Activated naive CD8-positive, alpha-beta T cell treated with anti-CD3 and anti-CD28 coated beads, Interleukin-2, amount 10 ng/mL, durations not matched to agents 7 days and 5 days (primary cell): ENCODE measurements around the gene MACROD2. TPM values are rescaled to one million over a fixed set of nuclear protein-coding genes. Genes with fewer than 3 reads are reported as not detected.

Experiments used
- ATAC-seq: fragments of 150-1000 bp; cut with Tn5 transposase; one replicate; pipeline ENCODE4 v1.10.0; 2021; ENCODE audit warnings: low read depth, moderate library complexity
- POLR2A ChIA-PET: fragments of 350-600 bp; sonication (Branson Sonifier 250); formaldehyde crosslinking; loops from one replicate; lab custom pipeline; 2021; ENCODE audit warnings: antibody characterized with exemption; lab: Charles Lee
- DNase-seq: peaks from one replicate; pipeline ENCODE4 v3.0.0; 2021
- H3K27ac Mint-ChIP-seq: one replicate; pipeline ENCODE4 v1.8.0; 2022; ENCODE audit warnings: mild to moderate bottlenecking, mixed read lengths
- H3K27me3 Mint-ChIP-seq: one replicate; pipeline ENCODE4 v1.8.0; 2022; ENCODE audit warnings: mild to moderate bottlenecking, moderate library complexity, mixed read lengths
- H3K36me3 Mint-ChIP-seq: one replicate; pipeline ENCODE4 v1.8.0; 2021; ENCODE audit warnings: mild to moderate bottlenecking, mixed read lengths
- H3K4me1 Mint-ChIP-seq: one replicate; pipeline ENCODE4 v1.8.0; 2021; ENCODE audit warnings: mixed read lengths
- H3K4me3 Mint-ChIP-seq: one replicate; pipeline ENCODE4 v1.8.0; 2022; ENCODE audit warnings: mild to moderate bottlenecking, moderate library complexity, mixed read lengths
- H3K9me3 Mint-ChIP-seq: one replicate; pipeline ENCODE4 v1.8.0; 2021; ENCODE audit warnings: mixed read lengths
- total RNA-seq, 2 experiments: library from RNA; stranded (reverse); gene quantifications; one replicate each; pipeline ENCODE4 v1.2.3, GENCODE V29; 2021

The MACROD2 gene
- total RNA-seq, 2 experiments from 2014 or later = not detected

DNA sequence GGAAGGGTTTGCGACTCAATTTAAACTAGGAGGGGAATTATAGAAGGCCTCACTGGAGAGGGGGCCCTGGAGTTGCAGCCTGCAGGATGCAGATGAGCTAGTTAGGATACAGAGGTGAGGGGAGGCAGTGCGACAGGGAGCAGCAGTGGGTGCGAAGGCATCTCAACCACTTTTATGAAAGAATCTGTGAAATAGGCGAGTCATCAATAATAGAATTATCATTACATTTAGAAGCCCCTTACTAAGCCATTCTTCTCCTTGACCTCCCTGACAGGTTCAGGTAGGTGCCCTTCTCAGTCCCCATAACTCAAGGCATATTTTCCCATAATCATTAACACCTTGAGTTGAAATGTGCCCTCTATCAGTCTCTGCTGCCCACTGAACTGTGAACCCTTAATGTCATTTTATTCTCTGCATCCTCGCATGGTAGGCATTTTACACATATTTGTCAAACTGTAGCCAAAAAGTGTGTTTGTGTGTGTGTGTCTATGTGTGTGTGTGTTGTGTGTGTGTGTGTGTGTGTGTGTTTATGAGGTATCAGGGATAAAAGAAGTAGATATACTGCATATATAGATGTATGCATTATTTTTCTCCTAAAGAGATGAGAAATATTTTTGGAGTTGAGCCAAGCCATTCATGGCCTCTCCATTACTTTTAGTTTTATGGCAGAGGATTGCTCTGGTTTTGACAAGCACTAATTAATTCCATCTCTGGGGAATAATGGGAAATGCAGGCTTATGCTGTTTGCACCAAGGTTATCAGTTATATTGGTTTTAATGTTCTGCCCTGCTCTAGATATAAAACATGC is 1679.1 kb downstream of the MACROD2 start:
- Mint-ChIP-seq H3K4me3 (no peak overlapping the region), H3K4me1 (no peaks in the 10 kb centered on the region), H3K27ac (no peak overlapping the region), H3K36me3 (no peaks in the 10 kb centered on the region), H3K9me3 (peaks cover 7% of the 10 kb centered on the region), H3K27me3 (no peaks in the 10 kb centered on the region)
- ATAC-seq (no peak), DNase-seq (no peak)
- POLR2A ChIA-PET = no interaction called here

DNA sequence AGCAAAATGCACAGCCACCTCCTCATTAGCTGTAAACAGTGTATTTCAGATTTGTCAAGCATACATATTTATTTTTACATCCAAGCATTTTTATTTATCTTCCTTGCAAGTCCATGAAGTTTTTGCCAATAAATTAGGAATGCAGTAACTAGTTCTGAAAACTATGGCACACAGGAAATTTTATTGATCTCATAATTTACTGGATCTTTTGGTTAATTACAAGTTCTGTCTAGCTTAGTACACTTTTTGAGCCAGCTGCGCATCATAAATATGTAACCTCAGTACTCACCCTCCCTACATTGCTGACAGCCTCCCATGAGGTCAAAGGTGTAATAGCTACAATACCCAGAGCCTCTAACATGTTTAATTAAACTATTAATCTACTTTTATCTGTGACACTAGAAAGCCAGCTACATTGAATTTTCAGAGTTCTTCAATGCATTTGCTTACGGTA is 1679.8 kb downstream of the MACROD2 start:
- Mint-ChIP-seq H3K9me3 (peaks cover 7% of the 10 kb centered on the region), H3K4me1 (no peaks in the 10 kb centered on the region), H3K27me3 (no peaks in the 10 kb centered on the region), H3K4me3 (no peak overlapping the region), H3K36me3 (no peaks in the 10 kb centered on the region), H3K27ac (no peak overlapping the region)
- DNase-seq = no peak
- no peak for ATAC-seq
- POLR2A ChIA-PET = no interaction called here

DNA sequence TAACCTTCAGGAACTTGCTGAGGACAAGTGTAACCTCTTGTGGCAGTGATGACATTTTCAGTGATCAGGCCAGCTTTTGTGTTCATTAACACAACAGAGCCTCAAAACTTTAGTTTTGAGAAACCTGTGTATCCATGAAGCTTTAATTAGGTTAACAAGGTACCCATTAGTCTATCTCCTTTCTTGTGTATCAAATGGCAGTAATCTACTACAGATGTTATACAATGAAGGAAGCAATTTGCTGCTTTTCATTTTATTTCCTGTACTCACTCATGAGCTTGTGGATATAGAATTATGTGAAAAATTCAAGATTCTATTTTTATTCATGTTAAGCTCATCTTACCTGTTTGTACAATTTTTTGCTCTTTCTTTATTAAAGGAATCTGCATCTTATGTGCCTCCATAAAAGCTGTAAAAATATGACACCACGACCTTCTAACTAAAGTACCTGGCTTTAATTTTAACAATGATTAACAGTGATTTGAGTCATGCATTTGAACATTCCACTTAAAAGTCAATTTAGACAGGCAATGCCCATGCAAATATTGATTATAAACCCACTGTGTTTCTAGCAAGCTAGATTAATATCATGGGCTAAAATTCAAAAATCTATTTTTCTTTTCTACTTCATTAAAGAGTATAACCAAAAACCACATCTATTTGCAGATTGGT is 1680.6 kb downstream of the MACROD2 start:
- Mint-ChIP-seq H3K4me3 (no peak overlapping the region), H3K36me3 (no peaks in the 10 kb centered on the region), H3K9me3 (peaks cover 7% of the 10 kb centered on the region), H3K27ac (no peak overlapping the region), H3K4me1 (no peaks in the 10 kb centered on the region), H3K27me3 (no peaks in the 10 kb centered on the region)
- no peak for DNase-seq
- no peak for ATAC-seq
- POLR2A ChIA-PET = no interaction called here

DNA sequence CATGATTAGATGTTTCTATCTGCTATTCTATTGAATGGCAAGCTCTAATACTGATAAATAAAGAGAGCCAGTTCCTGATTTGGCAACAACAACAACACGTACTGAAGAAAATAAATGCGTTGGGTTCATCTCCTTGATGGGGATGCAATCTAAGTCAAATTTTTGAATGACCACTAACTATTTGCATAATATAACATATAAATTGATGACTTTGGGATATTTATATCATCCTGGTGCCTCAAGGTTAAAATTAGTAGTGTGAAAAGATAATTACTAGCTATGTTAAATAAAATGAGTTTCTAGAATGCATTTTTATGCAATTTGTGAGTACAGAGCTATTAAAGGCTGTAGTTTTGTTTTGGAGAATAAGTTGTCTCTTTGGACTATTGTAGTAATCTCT is 1681.5 kb downstream of the MACROD2 start:
- no peaks in the 10 kb centered on the region for H3K4me1 Mint-ChIP-seq
- POLR2A ChIA-PET = no interaction called here
- no peak overlapping the region for H3K27ac Mint-ChIP-seq
- ATAC-seq (no peak), DNase-seq (no peak)
- H3K9me3 Mint-ChIP-seq = peaks cover 7% of the 10 kb centered on the region
- H3K27me3 Mint-ChIP-seq = no peaks in the 10 kb centered on the region
- no peaks in the 10 kb centered on the region for H3K36me3 Mint-ChIP-seq
- no peak overlapping the region for H3K4me3 Mint-ChIP-seq

DNA sequence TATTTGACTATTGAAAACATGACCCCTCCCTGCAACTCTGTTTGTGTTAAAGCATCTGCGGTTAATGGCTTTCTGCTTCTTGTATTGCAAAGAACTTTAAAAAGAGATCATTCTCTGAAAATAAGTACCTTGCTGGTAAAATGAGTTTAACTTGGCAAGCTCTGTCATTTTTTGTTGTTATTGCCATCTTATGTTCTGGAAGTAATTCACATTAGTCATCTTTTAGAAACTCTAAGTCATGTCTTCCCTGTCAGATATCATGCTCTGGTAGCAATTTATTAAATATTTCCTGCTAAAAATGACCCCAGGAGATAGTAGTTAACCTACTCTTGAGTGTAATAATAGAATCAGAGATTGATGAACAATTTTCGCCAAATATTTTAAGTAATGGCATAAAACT is 1687.4 kb downstream of the MACROD2 start:
- ATAC-seq = no peak
- no peaks in the 10 kb centered on the region for H3K9me3 Mint-ChIP-seq
- no peak overlapping the region for H3K27ac Mint-ChIP-seq
- no peak for DNase-seq
- no peaks in the 10 kb centered on the region for H3K27me3 Mint-ChIP-seq
- no peaks in the 10 kb centered on the region for H3K4me1 Mint-ChIP-seq
- H3K36me3 Mint-ChIP-seq = no peaks in the 10 kb centered on the region
- POLR2A ChIA-PET = no interaction called here
- no peak overlapping the region for H3K4me3 Mint-ChIP-seq

DNA sequence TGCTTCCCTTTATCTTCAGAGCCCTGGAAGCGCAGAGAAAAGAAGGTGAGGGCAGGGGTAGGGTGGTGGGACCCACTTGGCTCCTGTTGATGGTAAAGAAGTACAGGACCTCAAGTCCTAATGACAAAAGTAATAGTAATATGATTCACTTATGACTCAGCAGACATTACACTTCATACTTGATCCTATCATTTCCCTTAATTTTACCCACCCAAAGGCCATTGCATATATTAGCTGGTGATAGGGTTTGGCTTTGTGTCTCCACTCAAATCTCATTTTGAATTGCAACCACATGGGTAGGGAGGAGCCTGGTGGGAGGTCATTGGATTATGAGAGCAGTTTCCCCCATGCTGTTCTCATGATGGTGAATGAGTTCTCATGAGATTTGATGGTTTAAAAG is 1697.3 kb downstream of the MACROD2 start:
- POLR2A ChIA-PET = no interaction called here
- no peak for ATAC-seq
- no peaks in the 10 kb centered on the region for H3K36me3 Mint-ChIP-seq
- peaks cover 8% of the 10 kb centered on the region for H3K9me3 Mint-ChIP-seq
- no peak overlapping the region for H3K27ac Mint-ChIP-seq
- no peaks in the 10 kb centered on the region for H3K27me3 Mint-ChIP-seq
- no peak for DNase-seq
- H3K4me1 Mint-ChIP-seq = no peaks in the 10 kb centered on the region
- no peak overlapping the region for H3K4me3 Mint-ChIP-seq

DNA sequence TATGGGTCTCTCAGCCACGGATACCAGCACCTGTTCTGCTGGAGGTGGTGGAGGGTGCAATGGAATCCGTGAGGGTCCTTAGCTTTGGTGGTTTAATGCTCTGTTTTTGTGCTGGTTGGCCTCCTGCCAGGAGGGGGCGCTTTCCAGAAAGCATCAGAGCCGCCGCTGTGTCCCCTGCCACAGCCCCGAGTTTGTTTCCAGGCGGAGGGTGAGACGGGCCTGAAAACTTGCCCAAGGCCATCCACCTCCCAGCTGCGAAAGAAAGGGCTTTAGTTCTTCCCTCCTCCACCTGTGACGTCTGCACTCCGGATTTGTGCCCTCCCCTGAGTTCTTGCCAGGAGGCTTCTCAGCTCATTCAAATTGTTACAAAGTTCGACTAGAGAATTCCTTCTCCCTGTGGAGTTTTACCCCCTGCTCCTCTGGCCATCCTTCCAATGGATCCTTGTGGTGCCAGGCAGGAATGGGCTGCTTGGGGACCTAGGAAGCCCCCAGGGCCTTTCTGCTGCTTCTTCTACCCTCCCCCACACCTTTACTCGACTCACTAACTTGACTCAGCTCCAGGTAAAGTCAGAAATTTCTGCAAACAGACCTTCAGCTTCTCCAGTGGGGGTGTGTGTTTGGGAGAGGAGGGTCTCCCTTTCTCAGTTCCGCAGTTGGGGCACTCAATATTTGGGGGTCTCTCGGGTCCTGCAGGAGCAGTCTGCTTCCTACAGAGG is 1704.3 kb downstream of the MACROD2 start:
- DNase-seq = no peak
- Mint-ChIP-seq H3K4me3 (no peak overlapping the region), H3K36me3 (no peaks in the 10 kb centered on the region), H3K4me1 (no peaks in the 10 kb centered on the region), H3K27me3 (no peaks in the 10 kb centered on the region), H3K9me3 (no peaks in the 10 kb centered on the region), H3K27ac (no peak overlapping the region)
- no peak for ATAC-seq
- POLR2A ChIA-PET = no interaction called here

DNA sequence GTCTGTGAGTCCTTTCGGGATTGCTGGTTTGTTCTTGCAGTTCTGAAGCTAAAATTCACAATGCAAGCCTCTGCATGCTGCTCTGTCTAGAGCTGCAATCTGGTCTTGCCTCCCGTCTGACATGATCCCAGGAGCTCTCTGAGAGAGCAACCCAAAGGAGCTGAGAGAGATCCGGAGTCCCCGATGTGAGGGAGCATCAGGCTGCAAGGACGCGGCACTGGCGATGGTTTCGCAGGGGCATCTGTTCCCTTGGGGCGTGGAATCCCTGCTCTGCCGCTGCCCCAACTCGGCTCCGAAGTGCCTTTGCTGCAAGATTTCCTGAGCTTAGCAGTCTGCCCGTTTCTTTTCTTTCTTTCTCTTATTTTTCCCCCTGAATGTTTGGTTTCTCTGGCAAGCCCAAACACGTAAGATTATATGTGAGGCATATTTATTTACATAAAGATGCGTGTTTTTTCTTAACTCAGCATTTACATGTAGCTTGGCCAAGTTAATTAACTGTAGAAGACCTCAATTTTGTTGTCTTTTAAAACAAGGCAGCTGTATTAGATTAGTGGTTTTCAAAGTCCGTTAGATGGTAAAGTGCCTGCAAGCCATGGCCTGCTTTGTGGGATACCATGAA is 1704.9 kb downstream of the MACROD2 start:
- no peaks in the 10 kb centered on the region for H3K9me3 Mint-ChIP-seq
- ATAC-seq = no peak
- POLR2A ChIA-PET = no interaction called here

DNA sequence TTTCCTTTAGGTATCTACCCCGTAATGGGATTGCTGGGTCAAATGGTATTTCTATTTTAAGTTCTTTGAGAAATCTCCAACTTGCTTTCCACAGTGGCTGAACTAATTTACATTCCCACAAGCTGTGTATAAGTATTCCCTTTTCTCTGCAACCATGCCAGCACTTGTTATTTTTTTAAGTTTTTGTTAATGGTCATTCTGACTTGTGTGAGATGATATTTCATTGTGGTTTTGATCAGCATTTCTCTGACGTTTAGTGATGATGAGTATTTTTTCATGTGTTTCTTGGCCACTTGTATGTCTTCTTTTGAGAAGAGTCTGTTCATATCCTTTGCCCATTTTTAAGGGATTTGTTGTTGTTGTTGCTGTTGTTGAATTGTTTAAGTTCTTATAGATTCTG is 1706.8 kb downstream of the MACROD2 start:
- H3K36me3 Mint-ChIP-seq = no peaks in the 10 kb centered on the region
- H3K4me3 Mint-ChIP-seq = no peak overlapping the region
- H3K27me3 Mint-ChIP-seq = no peaks in the 10 kb centered on the region
- POLR2A ChIA-PET = no interaction called here
- DNase-seq (no peak), ATAC-seq (no peak)
- no peaks in the 10 kb centered on the region for H3K9me3 Mint-ChIP-seq
- no peaks in the 10 kb centered on the region for H3K4me1 Mint-ChIP-seq
- H3K27ac Mint-ChIP-seq = no peak overlapping the region

More for the DNA sequence above, 1704.9 kb downstream of the MACROD2 start:
- H3K4me1 Mint-ChIP-seq = no peaks in the 10 kb centered on the region
- H3K27me3 Mint-ChIP-seq = no peaks in the 10 kb centered on the region
- H3K36me3 Mint-ChIP-seq = no peaks in the 10 kb centered on the region
- no peak overlapping the region for H3K4me3 Mint-ChIP-seq
- H3K27ac Mint-ChIP-seq = no peak overlapping the region
- no peak for DNase-seq

DNA sequence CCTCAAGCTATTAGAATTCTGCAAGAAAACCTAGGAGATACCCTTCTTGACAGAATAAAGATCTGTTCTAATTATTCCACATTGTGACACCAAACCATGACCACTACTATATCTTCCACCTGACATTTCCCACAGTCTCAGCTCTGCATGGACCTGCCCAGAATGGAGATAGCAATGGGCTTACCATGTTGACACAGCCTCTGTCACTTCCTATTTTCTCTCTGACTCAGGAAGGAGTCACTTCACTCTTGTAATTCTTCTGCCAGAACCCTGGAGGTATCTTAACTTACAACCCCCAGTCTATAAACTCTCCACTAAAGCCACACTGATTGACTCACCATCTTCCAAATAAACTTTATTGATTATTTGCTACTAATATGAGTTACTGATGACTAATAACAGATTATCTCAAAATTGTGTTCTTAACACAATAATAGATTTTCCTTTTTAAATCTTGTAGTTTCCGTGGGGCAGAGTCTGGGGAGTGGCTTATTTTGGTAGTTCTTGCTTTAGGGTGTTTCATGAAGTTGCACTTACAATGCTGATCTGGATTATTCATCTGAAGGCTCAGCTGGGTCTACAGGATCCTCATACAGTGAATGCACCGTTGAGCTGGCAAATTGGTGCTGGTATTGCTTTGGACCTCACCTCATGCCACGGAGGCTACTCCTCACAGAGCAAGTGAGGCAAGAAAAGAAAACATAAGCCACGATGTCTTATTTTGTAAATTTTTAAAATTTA is 1708.0 kb downstream of the MACROD2 start:
- no peak overlapping the region for H3K27ac Mint-ChIP-seq
- no peaks in the 10 kb centered on the region for H3K4me1 Mint-ChIP-seq
- H3K27me3 Mint-ChIP-seq = no peaks in the 10 kb centered on the region
- ATAC-seq (no peak), DNase-seq (no peak)
- H3K36me3 Mint-ChIP-seq = no peaks in the 10 kb centered on the region
- H3K4me3 Mint-ChIP-seq = no peak overlapping the region
- POLR2A ChIA-PET = no interaction called here
- H3K9me3 Mint-ChIP-seq = no peaks in the 10 kb centered on the region

DNA sequence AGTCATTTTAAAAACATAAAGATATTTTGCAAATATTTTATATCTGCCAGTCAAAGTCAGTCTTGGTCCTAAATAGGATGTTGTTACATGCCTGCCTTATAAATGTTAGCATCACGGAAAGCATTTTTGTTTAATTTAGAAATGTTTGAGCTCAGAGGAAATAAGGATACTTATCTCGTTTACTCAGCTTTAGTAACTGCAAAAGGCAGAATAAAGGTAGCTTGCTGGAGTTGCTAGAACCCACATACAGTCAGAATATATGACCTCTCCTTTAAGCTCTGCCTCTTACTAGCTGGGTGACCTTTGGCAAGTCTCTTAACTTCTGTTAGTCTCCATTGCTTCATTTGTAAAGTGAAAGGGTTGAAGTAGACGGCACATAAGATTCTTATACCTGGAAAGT is 1710.7 kb downstream of the MACROD2 start:
- no peak overlapping the region for H3K4me3 Mint-ChIP-seq

DNA sequence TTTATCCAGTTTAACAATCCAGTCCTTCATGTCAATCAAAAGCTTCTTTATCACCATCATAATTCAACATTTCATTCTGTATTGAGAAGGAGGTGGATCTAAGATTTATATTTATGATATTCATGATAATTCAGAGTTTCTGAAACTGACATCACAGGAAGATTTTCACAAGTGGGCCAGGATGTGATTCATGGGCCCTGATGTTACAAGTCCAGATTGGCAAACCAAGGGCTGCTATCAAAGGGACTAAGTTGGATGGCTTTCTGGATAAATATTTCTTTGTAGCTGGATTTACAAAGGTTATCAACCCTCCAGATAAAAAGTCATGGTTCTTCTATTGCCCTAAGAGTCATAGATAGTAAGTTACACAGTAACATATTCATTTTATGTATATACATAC is 1711.4 kb downstream of the MACROD2 start:
- no peak overlapping the region for H3K4me3 Mint-ChIP-seq
- H3K4me1 Mint-ChIP-seq = no peaks in the 10 kb centered on the region
- no peak for ATAC-seq
- H3K27me3 Mint-ChIP-seq = no peaks in the 10 kb centered on the region
- no peak overlapping the region for H3K27ac Mint-ChIP-seq
- DNase-seq = no peak
- no peaks in the 10 kb centered on the region for H3K9me3 Mint-ChIP-seq
- H3K36me3 Mint-ChIP-seq = no peaks in the 10 kb centered on the region
- POLR2A ChIA-PET = no interaction called here

More for the DNA sequence above, 1710.7 kb downstream of the MACROD2 start:
- POLR2A ChIA-PET = no interaction called here
- Mint-ChIP-seq H3K27ac (no peak overlapping the region), H3K9me3 (no peaks in the 10 kb centered on the region), H3K27me3 (no peaks in the 10 kb centered on the region), H3K4me1 (no peaks in the 10 kb centered on the region), H3K36me3 (no peaks in the 10 kb centered on the region)
- no peak for ATAC-seq
- no peak for DNase-seq
